Measurements from ENCODE around the gene PI4KA.

PI4KA gene

DNA sequence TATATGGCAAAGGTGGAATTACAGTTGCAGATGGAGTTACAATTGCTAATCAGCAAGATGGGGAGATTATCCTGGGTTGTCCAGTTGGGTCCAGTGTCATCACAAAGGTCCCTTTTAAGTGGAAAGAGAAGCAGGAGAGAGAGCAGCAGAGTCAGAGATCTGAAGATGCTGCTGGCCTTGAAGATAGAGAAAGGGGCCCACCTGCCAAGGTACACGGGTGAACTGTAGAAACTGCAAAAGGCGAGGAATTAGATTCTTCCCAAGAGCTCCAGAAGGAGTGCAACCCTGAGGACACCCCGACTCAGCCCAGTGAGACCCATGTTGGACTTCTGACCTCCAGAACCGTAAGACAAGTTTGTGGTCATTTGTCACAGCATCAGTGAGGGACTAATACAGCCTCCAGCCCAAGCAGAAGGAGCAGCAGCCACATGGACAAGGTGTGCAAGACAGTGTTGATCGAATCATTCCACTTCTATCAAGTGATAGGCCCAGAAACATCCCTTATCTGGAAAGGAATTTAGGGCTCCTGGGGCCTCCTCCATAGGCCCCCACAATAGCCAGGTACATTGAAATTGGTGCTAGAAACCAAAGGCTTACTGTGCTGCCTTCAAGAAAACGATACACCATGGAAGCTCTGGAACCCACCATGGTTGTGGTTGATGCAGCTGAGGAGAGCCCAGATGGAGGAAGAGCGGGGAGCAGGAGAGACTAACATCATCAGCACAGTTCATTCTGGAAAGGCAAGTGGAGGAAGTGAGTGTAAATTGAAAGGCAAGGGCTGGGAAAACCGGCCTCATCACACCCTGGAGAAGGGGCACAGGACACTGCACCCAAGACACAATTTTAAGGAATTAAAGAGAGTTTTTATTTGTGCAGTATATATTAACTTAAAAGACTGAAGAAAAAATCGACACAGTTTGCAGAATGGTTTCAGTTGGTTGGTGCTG, 23.5 kb upstream of the PI4KA start:
- DNase-seq, result no peak

DNA sequence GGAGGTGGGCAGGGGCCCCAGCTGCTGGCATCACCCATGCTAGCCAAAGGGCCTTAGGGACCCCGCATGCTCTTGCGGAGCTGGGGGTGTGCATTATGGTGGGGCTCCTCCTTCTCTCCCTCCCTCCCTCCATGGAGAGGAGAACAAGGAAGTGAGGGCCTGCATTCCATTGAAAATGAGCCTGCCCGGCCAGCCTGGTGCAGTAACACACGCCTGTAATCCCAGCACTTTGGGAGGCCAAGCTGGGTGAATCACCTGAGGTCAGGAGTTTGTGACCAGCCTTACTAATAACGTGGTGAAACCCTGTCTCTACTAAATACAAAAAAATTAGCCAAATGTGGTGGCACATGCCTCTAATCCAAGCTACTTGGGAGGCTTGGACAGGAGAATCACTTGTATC, 22.6 kb upstream of the PI4KA start:
- no peak for DNase-seq

DNA sequence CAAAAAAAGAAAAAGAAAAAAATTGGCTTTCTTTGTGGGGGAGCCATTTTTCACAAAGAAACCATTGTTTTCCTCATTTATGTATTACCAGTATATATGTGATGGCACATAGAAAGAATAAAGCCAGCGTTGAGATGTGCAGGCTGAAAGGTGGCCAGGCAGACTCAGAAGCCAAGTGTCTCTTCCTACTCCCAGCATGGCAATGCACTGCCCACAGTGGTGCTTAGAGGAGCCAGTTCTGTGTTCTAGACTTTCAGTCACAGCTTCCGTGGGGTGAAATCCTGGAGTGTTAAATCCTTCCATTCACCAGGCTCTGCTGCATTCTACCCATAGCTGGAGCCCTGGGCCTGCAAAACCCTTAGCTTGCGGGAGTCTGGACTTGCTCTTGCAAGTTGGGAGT, 19.1 kb upstream of the PI4KA start:
- no peak for DNase-seq

DNA sequence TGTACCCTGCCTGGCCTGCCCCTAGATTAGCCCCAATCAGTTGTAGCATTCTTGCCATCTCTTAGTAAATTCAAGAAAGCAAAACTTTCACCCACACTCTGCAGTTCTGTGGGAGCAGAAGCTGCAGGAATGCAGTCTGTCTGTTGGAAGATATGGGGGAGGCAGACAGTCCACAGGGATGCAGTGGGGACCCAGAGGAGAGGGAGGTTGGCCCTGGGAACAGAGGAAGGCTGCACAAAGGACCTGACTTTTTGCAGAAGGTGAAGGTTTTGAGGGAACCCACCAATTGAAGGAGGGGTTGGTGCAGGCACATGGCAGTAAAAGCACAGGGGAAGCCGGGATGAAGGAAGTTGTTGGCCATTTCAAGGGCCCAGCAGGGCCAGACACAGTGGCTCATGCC, 16.7 kb upstream of the PI4KA start:
- DNase-seq, result no peak

DNA sequence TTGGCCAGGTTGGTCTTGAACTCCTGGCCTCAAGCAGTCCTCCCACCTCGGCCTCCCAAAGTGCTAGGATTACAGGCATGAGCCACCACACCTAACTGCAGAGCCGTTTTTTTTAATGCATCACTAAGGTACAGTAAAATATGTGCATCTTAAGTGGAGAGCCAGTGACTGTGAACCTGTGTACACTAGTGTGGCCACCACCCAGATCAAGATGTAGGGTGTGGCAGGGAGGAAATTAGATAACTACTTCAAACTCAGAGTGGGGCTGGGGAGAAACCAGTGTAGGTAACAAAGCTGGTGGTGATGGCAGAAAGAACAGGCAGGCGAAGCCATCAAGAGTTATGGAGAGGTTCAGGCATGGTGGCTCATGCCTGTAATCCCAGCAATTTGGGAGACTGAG, 14.6 kb upstream of the PI4KA start:
- no peak for DNase-seq

DNA sequence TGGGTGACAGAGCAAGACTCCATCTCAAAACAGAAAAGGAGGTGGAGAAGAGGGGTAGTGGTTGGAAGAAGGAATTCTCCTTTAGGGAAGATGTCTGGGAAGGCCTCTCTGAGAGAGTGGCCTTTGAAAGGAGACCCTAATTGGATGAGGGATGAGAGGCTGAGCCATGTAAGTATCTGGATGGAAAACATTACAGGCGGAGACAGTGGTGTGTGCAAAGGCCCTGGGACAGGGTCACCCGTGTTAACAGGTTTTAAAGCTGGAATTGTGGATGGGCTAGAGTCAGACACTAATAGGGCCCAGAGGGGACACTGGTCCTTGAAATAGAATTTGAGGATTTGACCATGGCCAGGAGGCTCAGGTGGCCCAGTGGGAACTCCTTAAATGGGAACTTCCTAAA, 10.6 kb upstream of the PI4KA start:
- DNase-seq, result no peak

DNA sequence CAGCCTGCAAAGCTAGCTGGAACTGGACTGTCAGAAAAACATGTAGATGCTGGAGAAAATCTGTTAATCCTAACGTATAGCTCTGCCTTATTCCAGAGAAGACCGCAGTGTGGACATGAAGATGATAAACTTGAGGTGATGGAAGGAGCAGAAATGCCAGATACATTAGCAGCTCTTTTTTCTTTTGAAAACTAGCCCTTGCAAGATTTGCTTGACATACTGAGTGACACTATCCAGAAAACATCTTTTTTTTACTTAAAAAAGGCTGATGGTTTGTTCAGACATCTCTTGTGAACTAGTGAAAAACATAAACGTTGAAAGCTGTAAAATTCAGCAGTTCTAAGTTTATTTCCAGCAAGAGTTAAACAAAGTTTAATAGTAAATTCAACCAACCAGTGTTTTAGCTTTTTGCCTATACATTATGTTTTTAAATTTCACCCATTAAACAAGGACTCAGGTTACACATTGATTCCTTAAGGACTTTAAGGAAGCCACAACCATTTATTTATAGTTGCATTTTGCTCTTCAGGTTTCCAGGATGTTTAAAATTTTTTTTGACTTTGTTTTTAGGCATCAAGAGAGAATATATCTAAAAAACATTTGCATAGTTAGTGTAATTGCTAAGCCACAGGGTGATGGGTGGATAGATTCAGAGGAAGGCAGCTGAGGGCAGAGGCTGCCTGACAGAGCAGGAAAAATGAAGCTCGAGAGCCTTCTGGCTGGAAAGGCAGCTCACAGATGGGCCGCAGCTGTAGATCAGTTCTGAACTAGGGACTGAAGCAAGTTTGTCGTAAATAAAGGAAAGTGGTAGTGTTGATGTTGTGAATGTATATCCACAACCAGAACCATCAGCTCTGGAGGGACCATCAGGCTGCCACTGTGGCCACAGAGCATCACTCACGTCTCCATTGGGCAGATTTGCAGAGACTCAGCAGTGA, 9.7 kb upstream of the PI4KA start:
- DNase-seq, result no peak

DNA sequence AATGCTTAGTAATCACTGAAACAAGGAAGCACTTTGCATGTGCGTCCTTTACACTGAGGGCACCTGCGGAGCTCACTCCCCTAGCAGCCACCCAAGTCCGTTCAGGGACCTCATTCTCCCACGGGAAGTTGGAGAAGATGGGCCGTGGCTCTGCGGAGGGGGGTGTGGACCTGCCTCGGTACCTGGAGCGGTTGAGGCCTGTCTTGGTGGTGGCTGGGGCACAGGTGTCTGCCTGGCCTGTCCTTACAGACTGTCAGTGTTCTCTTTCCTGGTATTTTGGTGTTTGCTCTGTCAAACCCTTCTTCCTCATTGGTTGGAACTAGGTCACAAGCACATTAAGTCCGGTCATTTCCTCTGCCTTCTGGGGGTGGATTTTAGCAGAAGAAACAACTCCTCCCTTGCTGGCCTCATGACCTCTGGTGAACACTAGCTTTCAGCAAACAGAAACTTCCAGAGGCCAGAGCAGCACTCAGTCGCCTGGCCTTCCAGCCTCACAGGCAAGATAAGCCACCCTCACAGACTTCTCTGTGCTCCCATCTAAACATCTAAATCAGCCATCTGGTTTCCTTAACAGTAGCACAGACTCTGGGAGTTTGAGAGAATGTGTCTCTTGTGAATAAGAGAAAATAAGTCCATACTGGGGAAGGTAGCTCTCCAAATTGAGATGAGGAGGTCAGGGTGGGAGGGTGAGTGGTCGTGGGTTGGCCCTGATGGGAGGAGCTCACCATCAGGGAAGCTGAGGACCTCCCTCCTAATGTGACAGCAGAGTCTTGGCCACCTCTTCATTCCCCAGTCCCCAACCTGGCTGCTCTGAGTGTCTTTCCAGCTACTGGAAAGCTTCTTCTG, 8.8 kb upstream of the PI4KA start:
- no peak for DNase-seq

DNA sequence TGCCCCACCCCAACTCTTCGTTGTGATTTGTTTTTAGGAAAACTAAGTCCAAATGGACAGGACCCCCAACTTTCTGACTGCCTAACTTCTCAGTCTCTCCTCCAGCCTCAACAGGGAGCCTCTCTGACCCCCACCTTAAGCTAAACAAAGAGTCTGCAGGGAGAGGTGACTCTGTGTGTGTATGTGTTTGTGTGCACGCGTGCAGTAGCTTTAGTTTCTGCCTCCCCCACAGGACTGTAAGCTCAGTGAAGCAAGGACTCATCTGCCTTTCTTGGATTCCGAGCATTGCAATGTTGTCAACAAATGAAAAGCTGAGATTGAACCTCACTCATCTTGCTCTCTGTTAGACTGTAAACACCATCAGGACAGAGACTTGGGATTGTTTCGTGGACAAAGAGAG, 8.1 kb upstream of the PI4KA start:
- DNase-seq, result no peak

DNA sequence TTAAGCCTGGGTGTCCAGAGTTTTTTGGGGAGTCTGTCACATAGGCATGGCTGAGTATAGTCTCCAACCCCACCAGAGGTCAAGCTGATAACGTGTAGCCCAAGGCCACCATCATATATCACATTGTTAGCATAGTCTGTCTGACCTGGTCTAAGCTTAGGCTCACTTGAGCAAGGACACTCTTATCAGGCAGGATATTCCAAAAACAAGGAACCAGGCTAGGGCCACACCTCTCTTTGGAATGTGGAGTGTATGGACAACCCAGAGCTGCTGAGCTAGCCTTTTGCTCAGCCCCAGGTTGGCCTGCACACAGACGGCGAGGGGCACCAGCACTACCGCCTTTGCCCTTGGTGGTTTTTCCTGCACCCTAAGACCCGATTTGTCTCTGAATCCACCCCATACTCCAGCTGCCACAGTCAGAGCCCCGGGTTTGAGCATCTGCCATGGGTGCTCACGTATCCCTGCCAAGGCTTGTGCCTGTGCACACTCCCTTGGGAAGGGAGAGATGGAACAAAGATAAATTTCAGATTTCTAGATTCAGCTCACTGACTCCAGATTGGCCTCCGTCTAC, 7.3 kb upstream of the PI4KA start:
- DNase-seq, result no peak

DNA sequence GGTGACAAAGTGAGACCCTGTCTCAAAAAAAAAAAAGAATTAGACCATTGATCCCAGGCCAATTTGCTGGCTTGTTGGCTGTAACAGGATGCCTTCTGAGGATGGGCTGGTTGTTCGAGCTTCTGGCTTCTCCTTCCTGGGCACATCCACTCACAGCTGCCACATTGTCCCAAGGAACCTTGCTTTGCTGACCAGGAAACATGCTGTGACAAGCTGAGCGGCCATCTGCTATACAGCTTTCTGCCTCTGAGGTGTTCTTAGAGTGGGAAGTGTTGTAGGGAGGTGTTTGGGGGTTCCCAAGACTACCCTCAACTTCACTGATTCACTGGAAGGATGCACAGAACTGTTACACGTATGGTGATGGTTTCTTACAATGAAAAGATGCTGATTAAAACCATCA, 6.7 kb upstream of the PI4KA start:
- DNase-seq, result no peak

DNA sequence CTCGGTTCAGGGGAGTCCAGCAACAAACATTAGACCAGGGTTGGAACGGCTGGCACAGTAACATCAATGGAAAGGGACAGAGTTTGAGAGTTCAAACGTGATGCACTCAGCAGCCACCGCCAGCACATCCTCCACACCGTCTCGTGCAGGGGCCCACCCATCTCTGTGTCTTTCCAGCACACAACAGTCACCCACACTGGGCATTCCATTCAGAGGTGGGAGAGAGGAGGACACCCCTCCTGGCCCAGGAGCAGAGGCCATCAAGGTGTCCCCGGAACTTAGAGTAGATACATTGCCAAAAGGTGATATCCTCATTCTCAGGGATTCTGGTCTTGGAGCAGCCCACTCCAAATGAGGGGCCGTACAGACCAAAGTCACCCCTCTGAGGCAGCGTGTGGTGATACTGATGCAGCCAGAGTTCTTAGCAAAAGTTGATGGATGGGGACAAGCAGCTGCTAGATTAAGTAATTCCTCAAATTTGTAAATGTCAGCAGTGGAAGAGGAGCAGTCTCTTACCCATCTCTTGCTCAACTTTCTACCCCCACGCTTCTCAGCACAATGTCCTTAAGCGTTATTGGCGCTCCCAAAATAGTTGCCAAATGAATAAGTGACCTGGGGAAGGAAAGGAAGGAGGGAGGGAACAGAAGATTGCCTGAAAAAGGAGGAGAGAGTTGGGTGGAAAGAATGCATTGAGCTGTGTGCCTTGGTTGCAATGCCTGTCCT, 5.7 kb upstream of the PI4KA start:
- DNase-seq, result no peak

DNA sequence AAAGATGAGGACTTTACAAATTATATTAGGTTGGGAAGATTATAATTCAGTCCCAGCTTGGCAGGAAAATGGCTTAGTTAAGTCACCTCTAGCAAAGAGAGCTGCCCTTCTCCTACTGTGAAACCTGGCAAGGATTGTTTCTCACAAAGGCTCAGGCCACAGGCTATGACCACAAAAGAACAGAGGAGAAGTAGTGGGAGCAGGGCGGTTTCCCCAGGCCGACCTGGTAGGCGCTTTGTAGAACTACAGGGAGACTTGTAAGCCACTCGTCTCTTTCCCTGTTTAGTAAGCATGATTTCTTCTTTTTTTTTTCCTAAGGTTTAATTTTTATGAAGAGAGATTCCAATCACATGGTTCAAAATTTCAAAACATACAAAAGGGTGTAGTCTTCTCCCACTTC, 4.8 kb upstream of the PI4KA start:
- DNase-seq, result no peak

DNA sequence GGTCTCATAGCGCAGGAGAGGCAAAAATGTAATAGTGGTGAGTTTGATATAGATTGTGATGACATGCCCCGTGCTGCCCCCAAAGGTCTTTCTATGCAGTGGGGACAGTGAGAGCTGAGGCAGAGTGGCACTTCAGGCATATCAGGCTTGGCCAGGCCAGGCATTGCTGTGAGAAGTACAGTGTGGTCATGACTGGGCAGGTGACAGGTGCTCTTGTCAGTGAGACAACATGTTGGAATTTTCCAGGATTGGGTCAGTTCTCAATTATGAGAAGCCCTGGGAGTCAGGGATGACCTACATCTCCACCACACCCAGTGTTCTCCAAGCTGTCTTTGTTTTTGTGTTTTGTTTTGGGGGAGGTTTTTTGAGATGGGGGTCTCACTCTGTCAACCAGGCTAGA, 3.9 kb upstream of the PI4KA start:
- no peak for DNase-seq

DNA sequence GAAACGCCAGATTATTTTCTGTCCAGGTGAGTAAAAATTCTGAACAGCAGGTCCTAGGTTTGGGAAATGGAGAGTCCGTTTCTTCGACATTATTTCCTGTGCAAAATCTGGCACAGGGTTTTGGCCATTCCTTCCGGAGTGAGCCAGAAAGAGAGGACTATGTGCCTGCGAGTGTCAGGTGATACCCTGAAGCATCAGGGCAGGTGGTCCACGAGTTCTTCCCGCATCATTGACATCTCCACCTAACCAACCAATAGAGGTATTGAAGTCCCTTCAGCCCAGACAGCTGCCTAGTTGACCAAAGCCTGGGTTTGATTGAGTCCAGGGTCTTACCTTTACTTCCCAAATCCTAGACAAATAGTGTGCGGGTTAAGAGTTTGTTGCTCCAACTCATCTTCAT, 1.0 kb upstream of the PI4KA start:
- no peak for DNase-seq

DNA sequence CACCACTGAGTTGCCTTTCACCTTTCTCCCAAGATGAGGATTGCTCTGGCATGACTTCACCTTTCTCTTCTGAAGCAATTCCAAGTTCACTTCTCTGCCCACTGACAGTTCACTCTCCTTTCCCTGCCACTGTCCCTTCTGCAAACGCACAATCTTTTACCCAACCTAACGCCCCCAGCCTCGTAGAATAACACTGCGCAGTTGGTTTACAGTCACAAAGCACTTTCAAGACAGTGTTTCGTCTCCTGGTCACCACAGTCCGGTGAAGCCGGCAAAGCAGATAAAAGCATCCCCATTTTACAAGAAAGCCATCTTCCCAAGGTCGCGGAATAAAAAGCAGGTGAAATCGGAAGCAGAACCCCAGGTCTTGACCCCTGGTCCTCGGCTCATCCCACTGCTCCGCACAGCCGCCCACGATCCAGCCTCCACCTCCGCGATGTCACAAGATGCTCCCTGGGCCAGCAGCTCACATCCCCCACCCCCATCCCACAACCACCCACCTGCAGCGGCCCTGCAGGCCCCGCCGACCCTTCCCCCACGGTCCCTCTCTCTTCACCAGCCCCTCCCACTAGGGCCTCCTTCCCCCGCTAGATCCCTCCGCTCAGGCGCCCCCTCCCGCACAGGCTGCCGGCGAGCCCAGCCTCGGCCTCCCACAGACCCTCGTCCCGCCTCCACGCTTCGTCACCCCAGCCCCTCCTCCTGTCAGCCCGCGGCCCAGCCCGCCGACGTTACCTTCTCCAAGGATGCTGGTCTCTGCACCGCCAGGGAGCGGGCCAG, 585 bp downstream of the PI4KA start:
- DNase-seq, result peak; percentile 69

DNA sequence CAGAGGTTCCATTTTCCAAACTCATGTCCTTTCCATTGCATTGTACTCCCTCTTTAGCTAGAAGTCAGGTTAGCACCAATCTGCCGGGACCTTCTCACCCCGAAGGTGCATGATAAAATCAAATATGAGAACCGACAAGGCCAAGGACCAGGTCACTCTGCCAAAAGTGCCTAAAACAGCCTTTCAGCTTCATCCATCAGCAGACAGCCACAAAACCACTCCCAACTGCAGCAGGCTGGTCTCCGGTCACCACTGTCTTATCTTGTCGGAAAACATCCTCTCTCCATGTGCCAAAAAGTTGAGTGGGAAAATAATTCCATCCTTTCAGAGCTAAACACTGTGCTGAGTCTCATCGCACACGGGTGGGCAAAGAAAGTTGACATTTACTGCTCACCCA, 1.4 kb downstream of the PI4KA start:
- DNase-seq, result no peak

DNA sequence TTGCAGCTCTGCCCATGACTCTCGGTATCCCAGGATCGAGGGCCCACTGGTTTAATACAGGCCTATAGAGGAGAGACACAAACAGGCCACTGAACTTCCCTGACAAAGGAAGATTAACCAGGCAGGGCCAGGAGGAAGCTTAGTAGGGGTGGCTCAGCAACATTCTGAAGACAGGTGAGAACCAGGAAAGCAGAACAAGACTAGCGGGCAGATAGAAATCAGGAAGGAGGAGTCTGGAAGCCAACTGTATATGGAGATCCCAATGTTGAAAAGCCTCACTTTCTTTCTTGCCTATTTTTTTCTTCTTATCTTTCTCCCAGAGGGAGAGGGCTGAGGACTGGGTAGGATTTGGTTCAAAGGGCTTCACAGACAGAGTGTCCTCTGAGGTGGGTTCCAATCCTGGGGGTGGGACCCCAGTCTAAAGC, 5.4 kb downstream of the PI4KA start:
- no peak for DNase-seq

DNA sequence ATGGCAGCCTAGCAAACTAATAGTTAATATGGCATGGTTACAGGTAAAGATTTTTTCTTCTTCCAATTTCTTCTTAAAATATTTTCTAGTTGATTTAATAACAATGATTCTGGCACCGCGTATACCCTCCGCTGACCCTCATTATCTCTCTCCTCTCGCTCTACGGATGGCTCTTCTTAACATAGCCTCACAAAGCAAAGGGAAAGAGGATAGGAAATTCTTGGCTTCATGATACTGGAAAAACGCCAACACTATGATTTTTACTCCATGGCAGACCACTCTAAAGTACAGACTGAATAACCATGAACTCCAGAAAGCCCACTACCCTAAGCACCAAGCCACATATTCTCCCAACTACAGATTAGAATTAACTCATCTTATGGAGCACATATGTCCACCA, 6.1 kb downstream of the PI4KA start:
- DNase-seq, result no peak

DNA sequence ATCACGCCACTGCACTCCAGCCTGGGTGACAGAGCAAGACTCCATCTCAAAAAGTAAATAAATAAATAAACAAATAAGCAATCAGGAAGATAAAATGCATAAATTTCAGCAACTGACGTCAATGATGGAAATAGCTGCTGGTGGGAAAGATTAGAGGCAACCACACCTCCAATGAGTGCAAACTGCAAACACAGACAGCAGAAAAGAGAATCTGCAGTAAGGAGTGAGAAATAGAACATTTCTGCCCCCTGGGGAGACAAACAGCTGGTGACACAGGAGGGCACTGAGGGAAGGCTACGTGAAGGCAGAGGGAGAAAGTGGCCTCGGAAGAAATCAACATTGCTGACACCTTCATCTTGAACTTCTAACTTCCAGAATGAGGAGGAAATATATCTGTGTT, 6.5 kb downstream of the PI4KA start:
- no peak for DNase-seq

DNA sequence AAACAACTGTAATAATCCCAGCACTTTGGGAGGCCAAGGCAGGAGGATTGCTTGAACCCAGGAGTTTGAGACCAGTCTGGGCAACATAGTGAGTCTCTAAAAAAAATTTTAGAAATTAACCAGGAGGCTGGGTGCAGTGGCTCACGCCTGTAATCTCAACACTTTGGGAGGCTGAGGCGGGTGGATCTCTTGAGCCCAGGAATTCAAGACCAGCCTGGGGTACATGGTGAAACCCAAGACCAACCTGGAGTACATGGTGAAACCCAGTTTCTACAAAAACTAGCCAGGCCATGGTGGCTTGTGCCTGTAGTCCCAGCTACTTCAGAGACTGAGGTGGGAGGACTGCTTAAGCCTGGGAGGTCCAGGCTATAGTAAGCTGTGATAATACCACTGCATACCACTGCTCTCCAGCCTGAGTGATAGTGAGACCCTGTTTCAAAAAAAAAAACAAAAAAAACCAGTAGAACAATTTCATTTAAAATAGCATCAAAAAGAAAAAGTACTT, 11.2 kb downstream of the PI4KA start:
- DNase-seq, result no peak
